ENCODE measurements around the gene LUC7L2.
A peak's percentile ranks its signal among the peaks of the same experiment; 100 is the strongest.
"Not testable (repeated sequence)": the region's sequence is repeated elsewhere in the genome, so short reads cannot be mapped to it uniquely, and the experiment has no call there.

LUC7L2 gene, protein sequence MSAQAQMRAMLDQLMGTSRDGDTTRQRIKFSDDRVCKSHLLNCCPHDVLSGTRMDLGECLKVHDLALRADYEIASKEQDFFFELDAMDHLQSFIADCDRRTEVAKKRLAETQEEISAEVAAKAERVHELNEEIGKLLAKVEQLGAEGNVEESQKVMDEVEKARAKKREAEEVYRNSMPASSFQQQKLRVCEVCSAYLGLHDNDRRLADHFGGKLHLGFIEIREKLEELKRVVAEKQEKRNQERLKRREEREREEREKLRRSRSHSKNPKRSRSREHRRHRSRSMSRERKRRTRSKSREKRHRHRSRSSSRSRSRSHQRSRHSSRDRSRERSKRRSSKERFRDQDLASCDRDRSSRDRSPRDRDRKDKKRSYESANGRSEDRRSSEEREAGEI

GRCh38 chr7:139359366-139360209, at the start of gene LUC7L2:
TSS of gene LUC7L2 (plus strand) at chr7:139359894. CDS start at chr7:139360262, 368 bp downstream.
- DNase-seq (ENCODE audit: low read depth in 2 of 2), result peak; percentile 98 to 99

DNA sequence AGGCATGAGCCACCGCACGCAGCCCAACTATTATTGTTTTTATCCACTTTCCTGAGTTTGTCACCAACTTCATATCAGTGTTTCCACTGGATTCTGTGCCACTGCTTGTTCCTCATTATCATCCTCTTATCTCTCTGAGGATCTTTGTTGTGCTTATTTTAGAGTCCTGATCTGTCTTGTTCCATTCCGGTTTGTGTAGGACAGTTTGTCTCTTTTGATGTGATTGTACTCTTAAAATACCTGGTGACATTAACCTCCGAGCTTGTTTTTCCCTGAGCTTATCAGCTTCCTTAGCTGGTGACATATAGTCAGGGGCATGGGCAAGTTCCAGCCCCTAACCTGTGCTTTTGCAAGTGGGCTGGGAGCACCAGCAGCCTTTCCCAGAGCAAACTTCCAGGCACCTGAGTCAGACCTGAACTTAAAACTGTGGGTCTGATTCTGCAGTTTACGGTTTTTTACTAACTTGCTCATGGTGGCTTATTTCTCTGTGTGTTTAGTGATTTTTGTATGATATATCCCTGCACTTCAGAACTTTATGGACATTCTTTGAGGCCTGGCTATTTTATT, 41.7 kb upstream of the LUC7L2 start:
- no peak for DNase-seq (ENCODE audit: low read depth in 2 of 2)

DNA sequence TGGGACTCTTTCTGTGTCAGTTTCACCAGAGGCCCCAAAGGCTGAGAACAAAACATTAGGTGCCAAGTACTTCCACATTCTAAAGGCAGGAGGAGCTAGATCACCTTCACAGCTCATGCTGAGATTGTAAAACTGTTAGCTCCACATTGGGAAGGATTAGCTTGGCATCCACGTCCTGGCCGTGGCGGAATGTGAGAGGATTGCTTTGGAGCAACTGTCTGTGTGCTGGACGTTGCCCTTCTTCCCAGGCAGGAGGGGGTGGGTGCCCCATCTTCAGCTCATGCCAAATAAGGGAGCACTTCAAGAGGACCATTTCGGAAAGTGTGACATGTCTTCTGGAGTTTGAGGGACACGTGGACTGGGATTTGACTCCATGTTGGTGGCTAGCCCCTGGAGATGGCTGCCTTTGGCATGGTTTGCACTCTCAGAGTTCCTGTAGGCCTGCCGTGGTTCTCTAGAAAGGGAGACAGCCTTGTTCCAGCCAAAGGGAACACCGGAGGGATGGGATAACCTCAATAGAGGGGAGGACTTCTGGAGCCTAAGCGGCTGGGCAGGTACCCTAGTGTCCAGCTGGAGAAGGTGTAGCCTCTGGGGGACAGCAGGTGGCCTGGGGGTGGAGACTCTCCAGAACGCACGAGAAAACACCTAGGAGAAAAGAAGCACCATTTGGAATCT, 38.5 kb upstream of the LUC7L2 start:
- DNase-seq (ENCODE audit: low read depth in 2 of 2), result no peak

GRCh38 chr7:139324709-139325108, 35.0 kb upstream of the LUC7L2 start:
- not testable (repeated sequence) for DNase-seq (ENCODE audit: low read depth in 2 of 2)

GRCh38 chr7:139328375-139328774, 31.3 kb upstream of the LUC7L2 start:
- DNase-seq (ENCODE audit: low read depth in 2 of 2), result no peak

GRCh38 chr7:139329119-139329518, 30.6 kb upstream of the LUC7L2 start:
- no peak for DNase-seq (ENCODE audit: low read depth in 2 of 2)

GRCh38 chr7:139330333-139331030, 29.2 kb upstream of the LUC7L2 start:
- DNase-seq (ENCODE audit: low read depth in 2 of 2), result no peak

GRCh38 chr7:139332697-139333359, 26.9 kb upstream of the LUC7L2 start:
- DNase-seq (ENCODE audit: low read depth in 2 of 2), result no peak

GRCh38 chr7:139333443-139333842, 26.3 kb upstream of the LUC7L2 start:
- DNase-seq (ENCODE audit: low read depth in 2 of 2), result not testable (repeated sequence)

- no peak for DNase-seq (ENCODE audit: low read depth in 2 of 2)
Measured at GRCh38 chr7:139334399-139335150, 25.1 kb upstream of the LUC7L2 start.

- DNase-seq (ENCODE audit: low read depth in 2 of 2), result no peak
Measured at GRCh38 chr7:139339025-139339424, 20.7 kb upstream of the LUC7L2 start.

- no peak for DNase-seq (ENCODE audit: low read depth in 2 of 2)
Measured at GRCh38 chr7:139339698-139340036, 20.0 kb upstream of the LUC7L2 start.

DNA sequence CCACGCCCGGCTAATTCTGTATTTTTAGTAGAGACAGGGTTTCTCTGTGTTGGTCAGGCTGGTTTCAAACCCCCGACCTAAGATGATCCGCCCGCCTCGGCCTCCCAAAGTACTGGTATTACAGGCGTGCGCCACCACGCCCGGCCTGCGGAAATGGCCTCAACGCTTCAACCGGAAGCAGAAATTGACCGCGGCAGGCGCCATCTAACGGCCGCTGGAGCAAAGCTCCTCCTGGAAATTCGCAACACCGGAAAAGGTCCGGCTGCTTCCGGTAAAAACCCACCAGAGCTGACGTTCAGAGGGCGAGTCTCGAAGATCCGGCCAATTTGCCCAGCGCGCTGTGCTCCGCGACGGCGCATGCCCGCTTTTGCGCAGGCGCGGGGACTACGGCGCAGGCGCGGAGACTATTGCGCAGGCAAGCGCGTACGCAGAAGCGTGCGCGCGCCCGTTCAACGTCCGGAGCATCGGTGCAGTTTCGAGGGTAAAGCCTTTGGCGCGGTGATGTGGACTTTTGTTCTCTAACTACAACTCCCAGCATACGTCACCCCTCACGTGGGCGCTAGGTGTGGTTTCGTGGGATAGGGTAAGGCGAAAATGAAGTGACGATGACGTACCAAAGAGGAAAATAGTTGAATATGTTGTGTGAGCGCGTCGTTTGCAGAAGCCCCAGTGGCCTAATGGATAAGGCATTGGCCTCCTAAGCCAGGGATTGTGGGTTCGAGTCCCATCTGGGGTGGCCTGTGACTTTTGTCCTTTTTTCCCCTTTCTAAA, 19.5 kb upstream of the LUC7L2 start:
- peak; percentile 94 to 98 for DNase-seq (ENCODE audit: low read depth in 2 of 2)

GRCh38 chr7:139340808-139341057, 19.0 kb upstream of the LUC7L2 start:
- no peak for DNase-seq (ENCODE audit: low read depth in 2 of 2)

GRCh38 chr7:139341058-139341775, 18.5 kb upstream of the LUC7L2 start, which contains the start of gene FMC1:
TSS of gene FMC1 (plus strand) at chr7:139341337. CDS start at chr7:139341385, 48 bp downstream.
- DNase-seq (ENCODE audit: low read depth in 2 of 2), result peak; percentile 79 to 82

DNA sequence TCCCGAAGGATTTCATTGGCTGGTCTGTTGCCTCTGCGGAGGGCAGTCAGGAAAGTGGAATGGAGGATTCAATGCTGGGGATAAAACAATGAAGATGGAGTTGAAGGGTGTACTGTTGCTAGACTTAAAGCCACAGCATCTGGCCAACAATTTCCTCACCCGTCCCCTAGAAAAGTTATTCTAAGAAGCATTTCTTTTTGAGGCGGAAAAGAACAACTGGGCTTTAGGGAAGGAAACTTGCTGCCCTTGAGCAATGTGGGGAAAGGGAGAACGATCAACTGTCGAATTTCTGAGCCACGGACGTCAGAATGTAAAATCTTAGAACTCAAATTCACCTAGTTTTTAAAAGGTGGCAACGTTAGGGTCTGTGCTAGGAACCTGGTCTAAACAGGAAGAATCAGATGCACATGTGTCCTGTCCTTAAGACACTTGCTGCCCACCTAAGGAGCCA, 17.9 kb upstream of the LUC7L2 start:
- DNase-seq (ENCODE audit: low read depth in 2 of 2), result no peak

- DNase-seq (ENCODE audit: low read depth in 2 of 2), result no peak
Measured at GRCh38 chr7:139345042-139345441, 14.7 kb upstream of the LUC7L2 start.

- DNase-seq (ENCODE audit: low read depth in 2 of 2), result no peak
Measured at GRCh38 chr7:139351027-139351426, 8.7 kb upstream of the LUC7L2 start.

- no peak for DNase-seq (ENCODE audit: low read depth in 2 of 2)
Measured at GRCh38 chr7:139354729-139355128, 5.0 kb upstream of the LUC7L2 start.
